GM12892 (cell line): ENCODE data around the gene KRT28.

ENCODE experiments used
- POLR2A ChIP-seq: IDR thresholded peaks from 2 replicates; pipeline ENCODE4 v1.6.1; 2011; ENCODE audit warnings: low read depth, low read length, control low read depth
- TAF1 ChIP-seq: IDR thresholded peaks from 2 replicates; pipeline ENCODE4 v1.6.1; 2011; ENCODE audit warnings: low read depth, mild to moderate bottlenecking, control low read depth, low read length, borderline replicate concordance

GRCh38 chr17:40843242-40843641, 43.5 kb upstream of the KRT28 start:
- no peak for TF ChIP-seq POLR2A
- TF ChIP-seq TAF1, result no peak
